Activated CD8-positive, alpha-beta T cell treated with anti-CD3 and anti-CD28 coated beads for 36 hours (primary cell): ENCODE data around the gene SLC35F3. TPM values are rescaled to one million over a fixed set of nuclear protein-coding genes. Genes with fewer than 3 reads are reported as not detected.

Experiments
- ATAC-seq: fragments of 200-7000 bp; cut with Tn5 transposase; one replicate; pipeline ENCODE4 v1.10.0; 2021; ENCODE audit warnings: mild to moderate bottlenecking, moderate library complexity
- CTCF ChIA-PET: fragments of 350-600 bp; sonication (Branson Sonifier 250); formaldehyde crosslinking; loops from one replicate; lab custom pipeline; 2021; ENCODE audit warnings: antibody characterized with exemption; lab: Charles Lee
- POLR2A ChIA-PET: fragments of 350-600 bp; sonication (Branson Sonifier 250); formaldehyde crosslinking; loops from one replicate; lab custom pipeline; 2021; ENCODE audit warnings: antibody characterized with exemption; lab: Charles Lee
- DNase-seq: peaks from one replicate; pipeline ENCODE4 v3.0.0-alpha.2; 2020
- H3K27ac Mint-ChIP-seq: one replicate; pipeline ENCODE4 v1.8.0; 2021; ENCODE audit warnings: mild to moderate bottlenecking, mixed read lengths
- H3K27me3 Mint-ChIP-seq: one replicate; pipeline ENCODE4 v1.8.0; 2021; ENCODE audit warnings: mixed read lengths
- H3K36me3 Mint-ChIP-seq: one replicate; pipeline ENCODE4 v1.8.0; 2021; ENCODE audit warnings: low read depth, mixed read lengths
- H3K4me1 Mint-ChIP-seq: one replicate; pipeline ENCODE4 v1.8.0; 2021; ENCODE audit warnings: low read depth, mixed read lengths
- H3K4me3 Mint-ChIP-seq: one replicate; pipeline ENCODE4 v1.8.0; 2021; ENCODE audit warnings: mild to moderate bottlenecking, moderate library complexity, mixed read lengths
- H3K9me3 Mint-ChIP-seq: one replicate; pipeline ENCODE4 v1.8.0; 2021; ENCODE audit warnings: mixed read lengths
- intact Hi-C: fragments of 100-400 bp; cut with micrococcal nuclease; formaldehyde crosslinking; loops from one replicate; pipeline ENCODE4 v1.10.0; 2022
- total RNA-seq, 2 experiments: library from RNA; stranded (reverse); gene quantifications; one replicate each; pipeline ENCODE4 v1.2.3, GENCODE V29; 2021
- TF ChIP-seq, protein P1 (sequence below): fragments of 200-600 bp; IDR thresholded peaks from one replicate; pipeline ENCODE4 v1.8.0; 2022; ENCODE audit warnings: antibody characterized with exemption, mild to moderate bottlenecking

SLC35F3 gene
- total RNA-seq, 2 experiments from 2014 or later, result 3.1 to 3.5 TPM

DNA sequence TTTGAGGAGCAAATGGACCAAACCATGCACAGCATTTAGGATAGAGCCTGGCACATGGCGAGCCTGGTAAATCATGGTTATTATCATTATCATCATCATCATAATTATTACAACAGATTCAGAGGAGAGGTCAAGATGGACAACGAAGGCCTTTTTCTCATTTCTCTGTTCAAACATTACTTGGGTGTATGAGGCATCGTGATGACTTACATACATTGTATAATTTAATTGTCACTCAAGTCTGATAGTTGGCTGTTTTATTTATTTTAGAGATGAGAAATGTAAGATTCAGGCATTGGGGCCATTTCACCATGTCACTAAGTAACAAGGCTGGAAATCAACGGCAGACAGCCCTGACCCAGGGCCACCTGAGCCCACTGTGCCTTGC is 68.1 kb downstream of the SLC35F3 start:
- TF ChIP-seq, protein P1, sequence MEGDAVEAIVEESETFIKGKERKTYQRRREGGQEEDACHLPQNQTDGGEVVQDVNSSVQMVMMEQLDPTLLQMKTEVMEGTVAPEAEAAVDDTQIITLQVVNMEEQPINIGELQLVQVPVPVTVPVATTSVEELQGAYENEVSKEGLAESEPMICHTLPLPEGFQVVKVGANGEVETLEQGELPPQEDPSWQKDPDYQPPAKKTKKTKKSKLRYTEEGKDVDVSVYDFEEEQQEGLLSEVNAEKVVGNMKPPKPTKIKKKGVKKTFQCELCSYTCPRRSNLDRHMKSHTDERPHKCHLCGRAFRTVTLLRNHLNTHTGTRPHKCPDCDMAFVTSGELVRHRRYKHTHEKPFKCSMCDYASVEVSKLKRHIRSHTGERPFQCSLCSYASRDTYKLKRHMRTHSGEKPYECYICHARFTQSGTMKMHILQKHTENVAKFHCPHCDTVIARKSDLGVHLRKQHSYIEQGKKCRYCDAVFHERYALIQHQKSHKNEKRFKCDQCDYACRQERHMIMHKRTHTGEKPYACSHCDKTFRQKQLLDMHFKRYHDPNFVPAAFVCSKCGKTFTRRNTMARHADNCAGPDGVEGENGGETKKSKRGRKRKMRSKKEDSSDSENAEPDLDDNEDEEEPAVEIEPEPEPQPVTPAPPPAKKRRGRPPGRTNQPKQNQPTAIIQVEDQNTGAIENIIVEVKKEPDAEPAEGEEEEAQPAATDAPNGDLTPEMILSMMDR, result no peak
- no peak overlapping the region for H3K27ac Mint-ChIP-seq
- no peaks in the 10 kb centered on the region for H3K4me1 Mint-ChIP-seq
- no peak overlapping the region for H3K4me3 Mint-ChIP-seq
- CTCF ChIA-PET, result no interaction called here
- no peak for DNase-seq
- no peaks in the 10 kb centered on the region for H3K27me3 Mint-ChIP-seq
- intact Hi-C loops, result no loop called here
- POLR2A ChIA-PET, result interaction anchor here (0.6 kb wide), 1 partner anchor 134 kb away, joined by 4 read pairs; no protein-coding TSS in a partner anchor
- H3K9me3 Mint-ChIP-seq, result no peaks in the 10 kb centered on the region
- ATAC-seq, result no peak
- H3K36me3 Mint-ChIP-seq, result no peaks in the 10 kb centered on the region

DNA sequence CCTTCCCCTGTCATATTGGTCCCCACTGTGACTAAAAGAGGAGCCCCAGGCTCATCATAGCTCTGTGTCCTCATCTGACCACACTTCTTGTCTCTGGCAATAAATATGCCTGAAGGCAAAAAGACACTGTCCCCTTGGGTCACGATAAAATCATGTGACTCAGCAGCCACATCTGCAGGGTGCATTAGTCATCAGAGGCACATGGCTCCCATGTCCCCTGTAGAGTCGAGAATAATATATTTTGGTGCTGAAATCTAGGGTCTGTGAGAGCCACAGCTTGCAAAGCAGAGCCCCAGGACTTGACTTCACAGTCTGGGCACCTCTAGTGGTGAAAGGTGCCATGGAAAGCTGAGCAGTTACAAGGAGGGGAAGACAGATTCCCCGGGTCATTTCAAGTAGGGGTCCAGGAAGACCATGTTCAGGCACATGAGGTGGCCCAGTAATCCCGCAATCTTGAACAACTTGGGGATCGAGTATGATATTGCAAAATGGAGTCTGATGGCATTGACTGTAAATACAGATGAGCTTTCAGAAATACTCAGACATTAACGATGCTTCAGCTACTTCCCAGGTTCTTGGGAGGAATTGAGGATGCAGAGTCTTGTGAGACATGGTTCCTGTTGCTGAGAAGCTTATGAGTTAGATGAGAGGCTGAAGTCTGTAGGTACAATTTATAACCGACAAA is 68.6 kb downstream of the SLC35F3 start:
- Mint-ChIP-seq H3K36me3 (no peaks in the 10 kb centered on the region), H3K4me3 (no peak overlapping the region), H3K27me3 (no peaks in the 10 kb centered on the region), H3K9me3 (no peaks in the 10 kb centered on the region), H3K27ac (no peak overlapping the region), H3K4me1 (no peaks in the 10 kb centered on the region)
- intact Hi-C loops, result no loop called here
- TF ChIP-seq, protein P1, result no peak
- POLR2A ChIA-PET, result interaction anchor here (0.6 kb wide), 1 partner anchor 133 kb away, joined by 4 read pairs; no protein-coding TSS in a partner anchor
- no peak for ATAC-seq
- CTCF ChIA-PET, result no interaction called here
- DNase-seq, result no peak

DNA sequence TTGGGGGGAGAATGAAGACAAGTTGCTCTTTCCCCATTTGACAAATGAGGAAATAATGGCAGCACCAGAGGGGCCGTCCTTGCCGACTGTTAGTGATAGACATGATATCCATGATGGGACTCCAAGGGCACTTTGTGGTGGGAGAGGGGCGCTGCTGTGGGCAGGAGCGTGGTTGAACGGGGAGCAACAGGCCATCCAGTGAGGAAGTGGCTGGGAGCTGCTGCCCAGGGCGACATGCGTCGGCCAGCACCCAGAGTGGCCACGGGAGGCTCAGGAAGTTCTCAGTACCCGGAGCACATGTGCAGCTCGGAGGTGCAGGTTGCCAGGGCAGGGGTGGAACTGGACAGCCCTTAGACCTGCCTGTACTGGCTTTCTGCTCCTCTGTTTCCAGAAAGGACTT is 71.0 kb downstream of the SLC35F3 start:
- TF ChIP-seq, protein P1, result no peak
- H3K27ac Mint-ChIP-seq, result no peak overlapping the region
- DNase-seq (no peak), ATAC-seq (no peak)
- no peaks in the 10 kb centered on the region for H3K4me1 Mint-ChIP-seq
- no peaks in the 10 kb centered on the region for H3K36me3 Mint-ChIP-seq
- H3K4me3 Mint-ChIP-seq, result no peak overlapping the region
- ChIA-PET CTCF (no interaction called here), POLR2A (no interaction called here)
- no peaks in the 10 kb centered on the region for H3K27me3 Mint-ChIP-seq
- intact Hi-C loops, result no loop called here
- H3K9me3 Mint-ChIP-seq, result no peaks in the 10 kb centered on the region

DNA sequence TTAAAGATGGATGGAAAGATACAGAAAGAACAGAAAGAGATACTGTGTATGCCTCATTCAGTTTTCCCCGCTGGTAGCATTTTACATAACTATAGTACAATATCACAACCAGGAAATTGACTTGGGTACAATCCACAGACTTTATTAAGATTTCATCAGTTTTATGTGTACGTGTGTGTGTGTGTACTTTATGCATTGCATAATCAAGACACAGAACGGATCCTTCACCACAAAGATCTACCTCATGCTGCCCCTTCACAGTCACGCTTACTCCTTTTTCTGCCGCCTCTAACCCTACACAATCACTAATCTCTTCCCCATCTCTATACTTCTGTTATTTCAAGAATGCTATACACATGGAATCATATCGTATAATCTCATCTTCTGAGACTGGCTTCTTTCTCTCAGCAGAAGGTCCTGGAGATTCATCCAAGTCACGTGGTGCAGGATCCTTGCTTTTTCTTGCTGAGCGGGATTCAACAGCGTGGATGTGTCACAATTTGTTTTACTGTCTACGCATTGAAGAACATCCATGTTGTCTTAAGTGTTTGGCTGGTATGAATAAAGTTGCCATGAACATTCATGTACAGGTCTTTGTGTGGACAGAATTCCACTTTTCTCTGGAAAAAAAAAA is 76.7 kb downstream of the SLC35F3 start:
- Mint-ChIP-seq H3K4me1 (no peaks in the 10 kb centered on the region), H3K4me3 (no peak overlapping the region), H3K36me3 (no peaks in the 10 kb centered on the region), H3K27ac (no peak overlapping the region), H3K9me3 (no peaks in the 10 kb centered on the region), H3K27me3 (no peaks in the 10 kb centered on the region)
- ATAC-seq, result no peak
- POLR2A ChIA-PET, result no interaction called here
- no peak for DNase-seq
- intact Hi-C loops, result no loop called here
- TF ChIP-seq, protein P1, result no peak
- CTCF ChIA-PET, result no interaction called here

DNA sequence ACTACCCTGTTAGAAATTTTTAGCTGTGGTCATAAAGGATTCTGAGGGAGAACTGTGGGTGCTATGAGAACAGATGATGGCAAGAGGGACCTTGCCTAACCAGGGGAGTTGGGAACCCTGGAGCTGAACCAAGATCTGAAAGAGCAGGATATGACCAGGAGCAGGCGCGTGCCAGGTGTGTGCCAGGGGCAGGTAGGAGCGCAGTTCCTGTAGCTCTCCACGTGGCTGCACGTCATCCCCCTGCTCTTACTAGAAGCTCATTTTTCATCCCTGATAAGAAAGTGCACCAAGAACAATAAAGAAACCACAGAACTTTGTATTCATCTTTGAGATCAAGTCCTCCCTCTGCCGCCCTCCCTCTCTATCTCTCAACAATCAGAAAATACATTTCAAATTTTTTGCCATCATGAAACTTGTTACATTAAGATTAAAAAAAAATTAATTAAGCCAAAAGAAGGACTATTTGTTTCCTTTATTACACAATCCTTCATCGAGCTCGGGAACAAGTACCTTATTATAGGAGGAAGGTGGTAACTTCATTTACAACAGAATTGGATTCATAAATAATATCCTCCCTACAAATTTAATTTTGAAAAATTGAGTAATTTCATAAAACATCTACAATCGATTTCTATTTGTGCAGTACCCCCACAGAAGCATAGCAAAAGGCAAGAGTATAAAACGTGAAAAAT is 78.5 kb downstream of the SLC35F3 start:
- H3K4me1 Mint-ChIP-seq, result no peaks in the 10 kb centered on the region
- POLR2A ChIA-PET, result no interaction called here

More for the DNA sequence above, 78.5 kb downstream of the SLC35F3 start:
- intact Hi-C loops, result no loop called here
- no peak for ATAC-seq
- Mint-ChIP-seq H3K27me3 (peaks cover 4% of the 10 kb centered on the region), H3K9me3 (no peaks in the 10 kb centered on the region), H3K4me3 (no peak overlapping the region), H3K27ac (no peak overlapping the region), H3K36me3 (no peaks in the 10 kb centered on the region)
- TF ChIP-seq, protein P1, result no peak
- DNase-seq, result no peak
- CTCF ChIA-PET, result no interaction called here
